T1000 (cell line): Measurements from ENCODE around the gene STX17.
A peak's percentile ranks its signal among the peaks of the same experiment; 100 is the strongest.
"Not testable (repeated sequence)": the region's sequence is repeated elsewhere in the genome, so short reads cannot be mapped to it uniquely, and the experiment has no call there.

Experiments used
- DNase-seq: peaks from one replicate; lab custom pipeline; 2025; ENCODE audit warnings: mixed read lengths; lab: John Stamatoyannopoulos, UW

The STX17 gene

GRCh38 chr9:99906403-99907207 lies at the start of gene STX17:
TSS of gene STX17 (plus strand) at chr9:99906654. CDS start at chr9:99915240, 8,586 bp downstream.
- peak; percentile 69 for DNase-seq

GRCh38 chr9:99857576-99857975 lies 48.9 kb upstream of the STX17 start:
- not testable (repeated sequence) for DNase-seq

GRCh38 chr9:99858087-99858486 lies 48.4 kb upstream of the STX17 start:
- no peak for DNase-seq

- no peak for DNase-seq
Measured at GRCh38 chr9:99859243-99859980, 47.0 kb upstream of the STX17 start.

GRCh38 chr9:99860266-99860665 lies 46.2 kb upstream of the STX17 start:
- DNase-seq, result no peak

GRCh38 chr9:99863955-99864354 lies 42.5 kb upstream of the STX17 start:
- DNase-seq, result no peak

- no peak for DNase-seq
Measured at GRCh38 chr9:99866398-99866797, 40.1 kb upstream of the STX17 start.

- DNase-seq, result no peak
Measured at GRCh38 chr9:99867536-99867935, 38.9 kb upstream of the STX17 start.

GRCh38 chr9:99867968-99868367 lies 38.5 kb upstream of the STX17 start:
- no peak for DNase-seq

GRCh38 chr9:99868845-99869244 lies 37.6 kb upstream of the STX17 start:
- DNase-seq, result no peak

GRCh38 chr9:99870126-99870525 lies 36.3 kb upstream of the STX17 start:
- DNase-seq, result no peak

- DNase-seq, result no peak
Measured at GRCh38 chr9:99873531-99873930, 32.9 kb upstream of the STX17 start.

GRCh38 chr9:99873943-99874584 lies 32.4 kb upstream of the STX17 start:
- no peak for DNase-seq

- no peak for DNase-seq
Measured at GRCh38 chr9:99876190-99876589, 30.3 kb upstream of the STX17 start.

- no peak for DNase-seq
Measured at GRCh38 chr9:99878651-99879050, 27.8 kb upstream of the STX17 start.

- DNase-seq, result no peak
Measured at GRCh38 chr9:99881769-99882168, 24.7 kb upstream of the STX17 start.

GRCh38 chr9:99885747-99886146 lies 20.7 kb upstream of the STX17 start:
- no peak for DNase-seq

- DNase-seq, result no peak
Measured at GRCh38 chr9:99889120-99889519, 17.3 kb upstream of the STX17 start.

- DNase-seq, result no peak
Measured at GRCh38 chr9:99894826-99895225, 11.6 kb upstream of the STX17 start.

- no peak for DNase-seq
Measured at GRCh38 chr9:99895510-99895909, 10.9 kb upstream of the STX17 start.

GRCh38 chr9:99896119-99896518 lies 10.3 kb upstream of the STX17 start:
- no peak for DNase-seq

GRCh38 chr9:99903393-99903792 lies 3.1 kb upstream of the STX17 start:
- DNase-seq, result no peak
